Activated CD4-positive, CD25-positive, alpha-beta regulatory T cell treated with anti-CD3 and anti-CD28 coated beads, Interleukin-2, amount 50 U/mL, for 24 hours (primary cell): ENCODE results near the gene LYRM4.

Source experiments
- ATAC-seq, 2 donors: fragments of 150-1000 bp; cut with Tn5 transposase; one replicate each; pipeline ENCODE4 v1.10.0; 2021; ENCODE audit warnings: mild to moderate bottlenecking in 1 of 2, moderate library complexity in 1 of 2

Gene LYRM4

GRCh38 chr6:5279891-5280338, 19.2 kb upstream of the LYRM4 start:
- ATAC-seq: peak; percentile 91 to 92

- no peak for ATAC-seq
These were observed 17.9 kb upstream of the LYRM4 start for GRCh38 chr6:5278565-5279120.

- ATAC-seq: no peak
These were observed 17.3 kb upstream of the LYRM4 start for GRCh38 chr6:5278047-5278446.

- no peak for ATAC-seq
These were observed 16.8 kb upstream of the LYRM4 start for GRCh38 chr6:5277589-5277988.

GRCh38 chr6:5276581-5276980, 15.8 kb upstream of the LYRM4 start:
- no peak for ATAC-seq

GRCh38 chr6:5275497-5275896, 14.7 kb upstream of the LYRM4 start:
- no peak for ATAC-seq

- ATAC-seq: no peak
These were observed 13.5 kb upstream of the LYRM4 start for GRCh38 chr6:5274231-5274630.

- ATAC-seq: no peak
These were observed 11.2 kb upstream of the LYRM4 start for GRCh38 chr6:5271926-5272325.

- no peak for ATAC-seq
These were observed 9.4 kb upstream of the LYRM4 start for GRCh38 chr6:5270093-5270680.

- ATAC-seq: no peak
These were observed 5.7 kb upstream of the LYRM4 start for GRCh38 chr6:5266423-5266822.

GRCh38 chr6:5261545-5262109, 877 bp upstream of the LYRM4 start:
- ATAC-seq: no peak

- peak; percentile 74 for ATAC-seq
These were observed 584 bp downstream of the LYRM4 start for GRCh38 chr6:5260111-5260620.

- no peak for ATAC-seq
These were observed 1.3 kb downstream of the LYRM4 start for GRCh38 chr6:5259428-5259827.

GRCh38 chr6:5257400-5257799, 3.4 kb downstream of the LYRM4 start:
- no peak for ATAC-seq

GRCh38 chr6:5256952-5257351, 3.8 kb downstream of the LYRM4 start:
- ATAC-seq: no peak

GRCh38 chr6:5250911-5251310, 9.8 kb downstream of the LYRM4 start:
- no peak for ATAC-seq

- ATAC-seq: no peak
These were observed 10.3 kb downstream of the LYRM4 start for GRCh38 chr6:5250451-5250850.

- ATAC-seq: peak; percentile 28 to 48
These were observed 11.2 kb downstream of the LYRM4 start for GRCh38 chr6:5249451-5250122.

- no peak for ATAC-seq
These were observed 12.2 kb downstream of the LYRM4 start for GRCh38 chr6:5248302-5249098.

GRCh38 chr6:5247201-5247600, 13.5 kb downstream of the LYRM4 start:
- no peak for ATAC-seq

- no peak for ATAC-seq
These were observed 14.3 kb downstream of the LYRM4 start for GRCh38 chr6:5246141-5247097.

- no peak for ATAC-seq
These were observed 17.7 kb downstream of the LYRM4 start for GRCh38 chr6:5243069-5243468.
